HG02759 (cell line): Measurements from ENCODE around the gene SDF2L1.
"Not testable (repeated sequence)": the region's sequence is repeated elsewhere in the genome, so short reads cannot be mapped to it uniquely, and the experiment has no call there.

ENCODE experiments used
- ATAC-seq: cut with Tn5 transposase; IDR thresholded peaks from one replicate; pipeline ENCODE4 v1.9.1; 2021; ENCODE audit warnings: mild to moderate bottlenecking, moderate library complexity; ENCODE audit not compliant: unreplicated experiment

The SDF2L1 gene

DNA sequence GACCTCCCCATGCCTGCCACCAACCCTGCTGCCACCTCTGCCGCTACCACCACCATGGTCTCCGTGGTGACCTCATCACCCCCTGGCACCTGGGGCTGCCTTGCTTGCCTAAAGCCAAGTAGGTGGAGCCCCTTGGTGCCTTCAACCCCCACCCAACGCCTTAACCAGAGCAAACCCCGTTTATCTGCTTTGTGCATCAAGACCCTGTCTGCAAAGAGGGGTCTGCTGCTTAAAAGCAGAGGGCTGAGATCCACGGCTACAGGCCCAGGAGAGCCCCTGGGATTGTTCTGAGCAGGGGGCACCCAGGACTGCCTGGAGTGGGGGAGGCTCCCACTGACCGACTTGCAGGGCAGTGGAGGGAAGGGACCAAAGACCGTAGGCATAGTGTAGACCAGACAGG lies 18.8 kb downstream of the SDF2L1 start:
- no peak for ATAC-seq

DNA sequence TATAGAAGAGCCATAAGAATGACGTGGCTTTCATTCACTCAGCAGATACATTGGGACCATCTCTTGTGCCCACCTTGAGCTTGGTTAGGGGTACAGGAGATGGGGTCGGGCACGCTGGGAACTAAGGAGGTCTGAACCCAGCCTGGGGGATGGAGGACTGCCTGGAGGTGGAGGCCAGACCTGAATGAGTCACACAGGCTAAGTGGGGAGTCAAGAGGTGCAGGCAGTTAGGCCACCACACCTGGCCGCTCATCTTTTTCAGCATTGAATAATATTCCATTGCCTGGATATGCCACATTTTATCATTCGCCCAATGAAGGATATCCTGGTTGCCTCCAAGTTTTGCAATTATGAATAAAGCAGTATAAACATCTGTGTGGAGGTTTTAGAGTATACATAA lies 19.9 kb downstream of the SDF2L1 start:
- ATAC-seq, result no peak

DNA sequence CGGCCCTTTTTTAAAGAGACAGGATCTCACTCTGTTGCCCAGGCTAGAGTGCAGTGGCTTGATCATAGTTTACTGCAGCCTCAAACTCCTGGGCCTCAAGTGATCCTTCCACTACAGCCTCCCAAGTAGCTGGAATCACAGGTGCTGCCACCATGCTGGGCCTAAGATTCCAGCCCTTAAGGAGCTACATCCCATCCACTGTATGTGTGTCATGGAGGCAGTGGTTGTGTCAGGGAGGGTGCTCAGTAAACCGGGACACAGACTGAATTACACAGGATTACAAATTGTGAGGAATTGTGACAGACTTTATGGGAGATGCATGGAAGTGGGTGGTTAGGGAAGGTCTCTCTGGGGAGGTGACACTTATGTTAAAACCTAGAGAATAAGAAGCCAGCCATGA lies 21.6 kb downstream of the SDF2L1 start:
- no peak for ATAC-seq

DNA sequence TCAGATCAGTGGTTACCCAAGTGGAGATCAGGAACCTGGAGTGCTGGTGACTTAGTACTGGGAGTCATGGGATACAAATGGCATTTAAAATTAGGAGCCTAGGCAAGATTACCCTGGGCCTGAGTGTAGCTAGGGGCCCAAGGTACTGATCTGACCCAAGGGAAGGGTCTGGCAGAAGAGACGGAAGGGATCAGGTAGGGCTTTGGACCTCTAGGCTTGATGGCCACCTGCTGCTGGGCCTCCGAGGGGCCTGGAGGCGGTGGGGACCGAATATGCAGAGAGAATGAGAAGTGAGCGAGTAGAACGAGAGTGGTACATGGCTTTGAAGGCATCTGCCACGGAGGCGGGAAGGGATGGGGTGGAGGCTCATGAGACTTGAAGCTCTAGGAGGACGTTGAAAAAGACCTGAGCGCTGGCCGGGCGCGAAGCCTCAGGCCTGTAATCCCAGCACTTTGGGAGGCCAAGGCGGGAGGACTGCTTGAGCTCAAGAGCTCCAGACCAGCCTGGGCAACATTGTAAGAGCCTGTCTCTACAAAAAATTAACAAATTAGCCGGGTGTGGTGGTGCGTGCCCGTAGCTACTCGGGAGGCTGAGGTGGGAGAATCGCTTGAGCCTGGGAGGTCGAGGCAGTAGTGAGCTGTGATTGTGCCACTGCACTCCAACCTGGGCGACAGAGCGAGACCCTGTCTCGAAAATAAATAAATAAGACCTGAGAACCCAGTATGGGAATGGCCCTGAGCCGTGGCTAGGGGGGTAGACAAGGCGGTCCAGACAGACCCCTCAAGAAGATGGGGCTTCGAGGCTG lies 23.1 kb downstream of the SDF2L1 start:
- no peak for ATAC-seq

DNA sequence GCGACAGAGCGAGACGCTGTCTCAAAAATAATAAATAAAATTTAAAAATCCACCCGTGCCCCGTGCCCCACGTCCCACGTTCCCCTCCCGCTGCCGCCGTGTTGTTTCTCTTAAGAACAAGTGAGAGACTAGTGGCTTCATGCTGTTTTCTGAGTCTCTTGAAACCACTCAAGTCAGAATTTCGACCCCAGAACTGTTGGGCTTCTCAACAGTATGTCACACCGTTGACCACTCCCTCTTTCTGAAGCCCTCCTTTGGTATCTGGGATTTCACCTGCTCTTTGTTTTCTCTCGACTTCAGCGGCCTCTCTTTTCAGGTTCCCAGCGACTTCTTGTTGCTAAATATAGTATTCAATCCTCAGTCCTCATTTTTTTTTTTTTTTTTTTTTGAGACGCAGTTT lies 24.7 kb downstream of the SDF2L1 start:
- ATAC-seq, result no peak

DNA sequence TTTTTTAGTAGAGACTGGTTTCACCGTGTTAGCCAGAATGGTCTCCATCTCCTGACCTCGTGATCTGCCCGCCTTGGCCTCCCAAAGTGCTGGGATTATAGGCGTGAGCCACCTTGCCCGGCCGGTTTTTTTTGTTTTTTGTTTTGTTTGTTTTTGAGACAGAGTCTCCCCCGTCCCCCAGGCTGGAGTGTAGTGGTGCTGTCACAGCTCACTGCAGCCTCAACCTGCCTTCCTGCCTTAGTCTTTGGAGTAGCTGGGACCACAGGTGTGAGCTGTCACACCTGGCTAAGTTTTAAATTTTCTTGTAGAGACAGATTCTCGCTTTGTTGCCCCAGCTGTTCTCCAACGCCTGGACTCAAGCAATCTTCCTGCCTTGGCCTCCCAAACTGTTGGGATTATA lies 26.9 kb downstream of the SDF2L1 start:
- no peak for ATAC-seq

DNA sequence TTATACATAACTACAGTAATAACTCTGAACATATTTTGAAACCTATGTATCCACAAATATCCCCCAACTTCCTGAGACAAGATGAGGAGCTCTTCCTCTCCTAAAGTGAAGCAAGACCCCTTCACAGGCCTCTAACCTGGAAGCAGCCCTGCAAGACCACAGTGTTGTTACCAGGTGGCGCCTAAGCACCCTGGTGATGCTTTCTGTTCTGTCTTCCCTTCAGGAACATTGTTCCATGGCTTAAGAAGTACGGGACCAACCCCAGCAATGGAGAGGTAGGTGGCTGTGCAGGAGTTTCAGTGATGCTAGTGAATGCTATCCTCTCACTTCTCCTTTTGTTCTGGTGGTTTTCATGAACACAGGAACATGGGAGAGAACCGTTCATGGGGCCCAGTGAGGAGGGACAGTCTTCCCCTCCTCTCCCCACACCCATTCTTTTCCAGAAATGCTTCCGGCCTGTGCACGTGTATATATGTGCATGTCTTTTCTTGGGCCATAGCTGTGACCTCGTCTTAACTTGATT lies 30.1 kb downstream of the SDF2L1 start:
- no peak for ATAC-seq

DNA sequence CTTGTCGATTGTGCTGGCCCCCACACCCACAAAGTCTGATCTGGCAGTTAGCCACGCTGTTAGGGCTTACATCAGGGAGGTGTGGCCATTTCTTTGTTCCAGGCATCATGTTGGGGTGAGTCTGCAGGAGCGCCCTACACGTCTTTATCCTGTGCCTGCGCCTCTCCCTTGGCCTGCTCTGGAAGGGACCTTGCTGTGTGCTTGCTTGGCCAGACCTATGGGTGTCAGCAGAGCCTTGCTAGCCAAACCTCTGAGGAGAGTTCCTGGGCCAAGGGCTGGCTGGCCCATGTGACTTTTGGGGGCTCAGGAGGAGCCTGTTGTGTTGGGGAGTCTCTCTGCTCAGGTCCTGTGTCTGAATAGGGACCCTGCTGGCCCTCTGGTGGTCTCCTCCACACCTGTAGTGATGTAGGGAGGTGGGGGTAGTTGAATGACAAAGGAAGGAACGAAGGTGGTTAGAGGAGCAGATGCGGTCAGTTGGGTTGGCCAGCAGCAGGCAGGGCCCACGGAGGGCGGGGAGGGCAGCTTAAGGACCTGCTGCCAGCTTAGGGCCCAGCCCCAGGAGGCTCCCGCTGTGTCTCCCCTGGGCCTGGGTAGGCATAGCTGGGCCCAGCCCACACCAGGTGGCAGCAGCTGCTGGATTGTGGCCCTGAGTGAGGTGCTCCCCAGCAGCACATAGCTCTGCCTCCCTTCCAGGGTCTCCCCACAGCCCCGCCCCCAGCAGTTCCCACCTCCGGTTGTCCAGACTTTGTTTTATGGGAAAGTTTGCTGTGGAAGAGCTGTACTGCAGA lies 31.6 kb downstream of the SDF2L1 start:
- ATAC-seq, result no peak

DNA sequence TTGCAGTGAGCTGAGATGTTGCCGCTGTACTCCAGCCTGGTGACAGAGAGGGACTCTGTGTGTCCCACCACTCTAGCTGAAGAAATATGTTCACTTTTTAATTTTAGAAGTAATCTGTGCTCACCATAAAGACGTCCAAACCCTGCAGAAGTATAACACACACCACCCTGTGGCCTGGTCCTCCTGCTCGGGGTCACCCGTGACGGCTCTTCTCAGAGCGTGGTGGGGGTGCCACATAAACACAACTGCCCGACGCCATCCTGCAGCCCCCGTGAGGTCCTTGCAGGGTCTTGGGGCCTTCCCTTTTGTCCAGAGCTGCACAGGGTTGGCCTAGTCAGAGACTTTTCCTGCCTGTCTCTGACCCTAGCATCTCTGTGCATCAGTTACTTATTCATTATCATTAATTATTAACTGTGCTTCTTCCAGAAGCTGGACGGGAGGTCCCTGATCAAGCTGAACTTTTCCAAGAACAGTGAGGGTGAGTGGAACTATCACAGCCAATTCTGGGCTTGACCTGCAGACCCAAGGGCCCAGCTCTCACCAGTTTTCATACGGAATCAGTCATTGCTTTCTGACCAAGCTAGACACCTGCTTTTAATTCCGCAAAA lies 32.6 kb downstream of the SDF2L1 start:
- ATAC-seq, result no peak

DNA sequence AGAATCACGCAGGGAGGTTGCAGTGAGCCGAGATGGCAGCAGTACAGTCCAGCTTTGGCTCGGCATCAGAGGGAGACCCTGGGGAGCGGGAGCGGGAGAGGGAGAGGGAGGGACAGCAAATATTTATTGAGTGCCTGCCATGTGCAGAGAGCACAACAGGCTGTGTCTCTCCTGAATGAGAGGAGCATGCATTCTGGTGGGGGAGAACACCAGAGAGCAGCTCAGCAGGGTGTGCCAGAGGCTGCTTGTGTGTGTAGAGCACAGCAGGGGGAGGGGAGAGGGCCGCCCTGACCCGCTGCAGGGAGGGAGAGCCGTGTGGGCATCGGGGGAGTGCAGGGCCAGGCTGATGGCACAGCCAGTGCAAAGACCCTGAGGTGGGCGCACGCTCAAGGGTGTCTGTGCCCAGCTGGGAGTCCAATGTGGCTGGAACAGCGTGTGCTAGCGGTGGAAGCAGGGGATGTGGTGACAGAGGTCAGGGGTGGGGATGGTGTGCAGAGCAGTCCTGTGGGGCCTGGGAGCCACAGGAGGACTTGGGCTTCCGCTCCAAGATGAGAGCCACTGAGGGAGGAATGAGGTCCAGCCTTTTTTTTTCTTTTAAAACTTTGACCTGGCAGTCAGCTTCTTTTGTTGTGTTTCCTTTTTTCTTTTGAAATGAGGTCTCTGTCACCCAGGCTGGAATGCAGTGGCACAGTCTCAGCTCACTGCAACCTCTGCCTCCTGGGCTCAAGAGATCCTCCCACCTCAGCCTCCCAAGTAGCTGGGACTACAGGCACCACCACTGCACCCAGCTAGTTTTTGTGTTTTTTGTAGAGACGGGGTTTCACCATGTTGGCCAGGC lies 35.7 kb downstream of the SDF2L1 start:
- ATAC-seq, result no peak

DNA sequence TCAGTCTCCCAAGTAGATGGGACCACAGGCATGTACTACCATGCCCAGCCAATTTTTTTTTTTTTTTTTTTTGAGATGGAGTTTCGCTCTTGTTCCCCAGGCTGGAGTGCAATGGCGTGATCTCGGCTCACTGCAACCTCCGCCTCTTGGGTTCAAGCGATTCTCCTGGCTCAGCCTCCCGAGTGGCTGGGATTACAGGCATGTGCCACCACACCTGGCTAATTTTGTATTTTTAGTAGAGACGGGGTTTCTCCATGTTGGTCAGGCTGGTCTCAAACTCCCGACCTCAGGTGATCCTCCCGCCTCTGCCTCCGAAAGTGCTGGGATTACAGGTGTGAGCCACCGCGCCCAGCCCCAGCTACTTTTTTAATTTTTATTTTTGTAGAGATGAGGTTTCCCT lies 36.7 kb downstream of the SDF2L1 start:
- ATAC-seq, result not testable (repeated sequence)

DNA sequence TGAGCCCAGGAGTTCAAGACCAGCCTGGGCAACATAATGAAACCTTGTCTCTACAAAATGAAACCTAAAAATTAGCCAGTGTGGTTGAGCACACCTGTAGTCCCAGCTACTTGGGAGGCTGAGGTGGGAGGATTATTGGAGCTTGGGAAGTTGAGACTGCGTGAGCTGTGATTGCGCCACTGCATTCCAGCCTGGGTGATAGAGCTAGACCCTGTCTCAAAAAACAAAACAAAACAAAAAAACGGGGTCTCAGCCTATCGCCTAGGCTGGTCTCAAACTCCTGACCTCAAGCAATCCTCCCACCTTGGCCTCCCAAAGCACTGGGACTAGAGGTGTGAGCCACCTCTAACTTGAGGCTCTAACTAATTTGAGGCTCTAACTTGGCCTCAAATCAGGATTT lies 37.3 kb downstream of the SDF2L1 start:
- ATAC-seq, result no peak

DNA sequence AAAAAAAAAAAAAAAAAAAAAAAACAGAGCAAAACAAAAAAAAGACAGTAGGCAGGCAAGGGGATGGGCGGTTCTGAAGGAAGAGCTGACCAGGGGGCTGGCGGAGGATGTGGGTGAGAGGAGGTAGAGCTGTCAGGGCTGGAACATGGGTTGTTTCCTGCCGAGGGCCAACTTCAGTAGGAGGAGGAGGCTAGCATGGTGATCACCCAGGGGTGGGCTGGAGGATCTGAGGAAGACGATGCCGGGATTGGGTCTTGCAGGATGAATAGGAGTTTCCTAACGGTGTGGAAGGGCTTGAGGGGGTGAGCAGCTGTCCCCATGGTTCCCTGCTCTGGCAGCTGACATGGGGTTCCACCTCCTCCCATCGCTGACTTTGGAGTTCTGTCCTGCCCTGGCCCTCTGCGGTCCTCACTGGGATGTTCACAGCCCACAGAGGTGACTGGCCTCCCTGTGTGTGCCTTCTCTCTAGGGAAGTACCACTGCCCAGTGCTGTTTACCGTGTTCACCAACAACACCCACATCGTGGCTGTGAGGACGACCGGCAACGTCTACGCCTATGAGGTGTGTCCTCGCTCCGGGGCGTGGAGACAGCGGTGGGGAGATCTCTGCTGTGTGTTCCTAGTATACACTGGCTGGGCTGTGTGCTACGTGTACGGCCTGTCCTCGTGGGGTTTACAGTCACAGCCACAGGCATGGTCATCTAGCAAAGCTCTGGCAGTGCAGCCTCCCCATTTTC lies 38.9 kb downstream of the SDF2L1 start:
- ATAC-seq, result no peak

DNA sequence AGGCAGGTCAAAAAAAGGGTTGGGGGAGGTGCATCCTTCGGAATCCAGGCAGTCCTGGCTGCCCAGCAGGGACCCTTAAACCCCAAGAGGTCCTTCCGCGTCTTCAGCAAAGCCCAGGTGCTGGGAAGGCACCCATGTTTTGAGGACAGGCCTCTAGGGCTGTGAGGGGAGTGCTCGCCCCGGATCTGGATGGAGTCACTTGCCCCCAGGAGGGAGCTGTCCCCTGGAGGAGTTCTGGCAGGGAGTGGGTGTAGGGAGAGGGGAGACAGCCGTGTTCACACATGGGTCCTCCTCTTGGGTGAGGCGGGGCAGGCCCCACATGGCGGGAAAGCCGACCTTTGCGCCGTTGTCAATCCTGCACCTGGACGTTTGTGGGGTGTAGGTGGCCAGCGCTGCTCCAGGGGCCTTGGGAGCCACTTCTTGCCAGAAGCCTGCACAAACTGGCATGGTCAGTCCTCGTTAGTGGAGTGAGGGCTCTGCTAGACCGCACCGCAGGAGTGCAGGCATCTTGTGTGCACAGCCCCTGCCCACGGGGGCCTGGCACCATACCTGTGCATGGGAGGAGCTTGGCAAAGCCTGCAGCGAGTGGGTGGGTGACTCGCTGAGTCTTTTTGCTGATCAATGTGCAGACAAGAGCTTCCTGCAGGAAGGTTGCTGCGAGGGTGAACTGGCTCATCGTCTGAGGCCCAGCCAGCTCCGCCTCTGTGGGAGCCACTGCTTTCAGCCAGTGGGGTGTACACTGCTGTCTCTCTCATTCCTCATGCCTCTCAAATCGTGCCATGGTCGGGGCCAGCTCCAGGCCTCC lies 39.7 kb downstream of the SDF2L1 start:
- ATAC-seq, result no peak

DNA sequence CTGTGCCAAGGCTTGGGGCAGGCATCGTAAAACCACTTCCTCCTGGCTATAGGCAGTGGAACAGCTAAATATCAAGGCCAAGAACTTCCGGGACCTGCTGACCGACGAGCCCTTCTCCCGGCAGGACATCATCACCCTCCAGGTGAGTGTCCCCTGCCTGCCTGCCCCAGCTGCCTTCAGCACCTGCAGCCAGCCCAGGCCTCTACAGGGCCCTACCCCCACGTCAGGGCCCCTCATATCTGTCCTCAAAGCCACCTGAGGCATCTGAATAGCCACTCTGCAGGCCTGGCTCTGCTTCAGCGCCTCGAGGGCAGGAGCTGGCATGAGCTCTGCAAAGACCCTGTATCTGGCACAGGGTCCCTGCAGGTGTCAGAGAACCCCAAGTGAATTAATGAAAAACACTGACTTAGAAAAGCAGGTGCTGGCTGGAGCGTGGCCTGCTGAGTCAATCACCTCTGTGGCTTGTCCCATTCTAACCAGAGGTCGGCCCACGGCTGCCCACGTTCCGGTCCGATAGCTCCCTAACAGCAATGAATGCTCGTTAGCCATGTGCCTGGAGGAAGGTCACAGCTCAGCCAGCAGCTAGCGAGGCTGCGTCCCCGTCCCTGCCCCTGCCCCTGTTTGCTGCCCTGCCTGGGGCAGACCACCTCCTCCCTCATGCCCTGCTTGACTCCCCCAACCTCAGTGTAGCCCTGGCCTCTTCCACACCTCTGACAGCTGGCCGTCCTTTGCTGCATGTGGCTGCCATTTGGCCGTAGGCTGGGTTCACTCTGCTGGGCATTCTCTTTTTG lies 40.5 kb downstream of the SDF2L1 start:
- ATAC-seq, result no peak

DNA sequence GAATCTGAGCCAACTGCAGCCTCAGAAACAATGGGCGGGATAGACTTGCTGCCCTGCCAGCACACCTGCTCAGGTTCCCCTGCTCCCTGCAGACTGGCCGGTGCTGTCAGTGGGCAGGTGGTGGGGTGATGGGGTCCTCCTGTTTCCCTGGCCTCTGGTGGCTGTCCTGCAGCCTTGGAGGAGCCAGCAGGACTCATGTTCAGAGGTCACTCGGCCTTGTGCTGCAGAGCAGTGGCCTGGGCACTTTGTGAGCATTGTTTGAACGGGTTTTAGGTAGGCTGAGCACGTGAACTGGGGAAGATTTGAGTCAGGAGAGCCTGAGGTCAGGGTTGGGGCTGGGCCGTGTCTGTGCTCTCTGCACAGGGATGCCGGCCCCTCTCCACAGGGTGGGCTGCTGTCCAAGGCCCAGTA lies 41.3 kb downstream of the SDF2L1 start:
- ATAC-seq, result no peak

DNA sequence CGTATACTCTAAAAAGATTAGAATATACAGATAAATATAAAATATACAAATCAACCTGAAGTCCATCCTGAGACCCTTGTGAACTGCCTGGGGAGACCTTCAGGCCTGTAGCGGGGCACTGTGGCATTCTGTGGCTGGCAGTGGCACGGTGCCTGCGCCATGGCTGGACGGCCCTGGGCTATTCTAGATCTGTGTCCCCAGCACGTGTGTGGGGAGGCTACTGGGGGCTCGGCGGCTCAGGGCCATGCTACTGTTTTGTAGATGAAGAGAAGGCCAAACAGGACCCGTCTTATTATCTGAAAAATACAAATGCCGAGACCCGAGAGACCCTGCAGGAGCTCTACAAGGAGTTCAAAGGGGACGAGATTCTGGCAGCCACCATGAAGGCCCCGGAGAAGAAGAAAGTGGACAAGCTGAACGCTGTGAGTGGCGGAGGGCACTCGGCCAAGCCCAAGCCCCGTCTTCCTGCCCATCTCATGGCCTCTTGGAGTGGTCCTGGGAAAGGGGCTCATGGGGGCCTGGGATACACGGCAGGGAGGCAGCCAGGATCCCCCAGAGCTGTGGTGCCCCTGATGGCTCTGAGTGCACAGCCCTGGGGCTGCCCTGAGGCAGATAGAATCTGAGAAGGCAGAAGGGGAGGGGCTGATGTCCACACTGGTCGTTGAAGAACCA lies 42.5 kb downstream of the SDF2L1 start:
- no peak for ATAC-seq

DNA sequence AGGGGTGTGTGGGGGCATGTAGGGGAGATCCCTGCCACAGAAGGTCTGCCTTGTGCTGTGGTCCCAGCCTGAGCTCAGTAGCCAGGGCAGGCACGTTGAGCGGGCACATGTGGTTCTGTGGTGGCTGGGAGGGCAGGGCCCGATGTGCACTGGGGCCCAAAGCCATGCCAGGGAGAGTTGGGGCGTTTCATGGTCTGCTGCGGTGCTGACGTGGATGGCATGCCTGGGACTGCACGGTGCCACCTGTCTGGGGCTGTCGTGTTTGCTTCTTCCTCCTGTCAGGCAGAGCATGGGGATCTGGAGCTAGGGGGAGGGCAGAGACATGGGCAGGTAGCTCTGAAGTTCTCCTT lies 43.0 kb downstream of the SDF2L1 start:
- ATAC-seq, result no peak
